HepG2 (cell line): Measurements from ENCODE around the gene WNK1. TPM values are rescaled to one million over a fixed set of nuclear protein-coding genes. Genes with fewer than 3 reads are reported as not detected.

Experiments
- ATAC-seq: fragments of 200-7000 bp; cut with Tn5 transposase; 3 replicates; pipeline ENCODE4 v1.9.1; 2020; ENCODE audit warnings: mild to moderate bottlenecking, moderate library complexity
- BruUV-seq: library from RNA; stranded (reverse); fragments of 400-500 nt; replicated peaks from 2 replicates; lab custom pipeline; 2021; lab: Mats Ljungman, UMichigan
- CTCF ChIA-PET: fragments of 300-600 bp; formaldehyde crosslinking; extraction: SDS; loops from one replicate; lab custom pipeline; 2021; ENCODE audit warnings: low total read pairs, inconsistent platforms, low intra/inter-chr PET ratio; lab: Yijun Ruan, JAX
- POLR2A ChIA-PET: fragments of 350-600 bp; sonication (Branson Sonifier 250); formaldehyde crosslinking; loops from one replicate; lab custom pipeline; 2020; ENCODE audit warnings: antibody characterized with exemption, inconsistent platforms; lab: Yijun Ruan, JAX
- DNase-seq: peaks from one replicate; pipeline ENCODE4 v3.0.0-alpha.2; 2015; ENCODE audit warnings: low spot score
- FAIRE-seq: peaks from 3 replicates; lab custom pipeline; 2011; peaks lifted over from hg19 to GRCh38; lab: Jason Lieb, UNC
- H2AFZ ChIP-seq: one replicate; pipeline ENCODE4 v1.6.1; 2011; ENCODE audit warnings: low read length, inconsistent platforms
- H3K27ac ChIP-seq: fragments of 300-600 bp; 3 replicates; pipeline ENCODE4 v1.8.0; 2011; ENCODE audit warnings: mixed run types, mild to moderate bottlenecking, mixed read lengths, low read length, inconsistent platforms; ENCODE audit not compliant: insufficient read depth; ENCODE audit errors: extremely low read length
- H3K27me3 ChIP-seq, 2 experiments: fragments of 200-600 bp in 1 of 2; 2 replicates in 1 of 2; 3 replicates in 1 of 2; pipeline versions ENCODE4 v1.6.0 to v1.8.0; 2011; ENCODE audit warnings: low read length in 2 of 2, mild to moderate bottlenecking in 2 of 2, moderate library complexity in 2 of 2, inconsistent platforms in 1 of 2; ENCODE audit not compliant: insufficient read depth in 2 of 2, control insufficient read depth in 1 of 2
- H3K36me3 ChIP-seq, 2 experiments: fragments of 200-600 bp in 1 of 2; replicated peaks in 1 of 2; 2 replicates in 1 of 2; 3 replicates in 1 of 2; pipeline versions ENCODE4 v1.5.1 to v1.8.0; 2011; ENCODE audit warnings: low read length in 2 of 2, inconsistent platforms in 1 of 2; ENCODE audit not compliant: insufficient read depth in 2 of 2, control insufficient read depth in 1 of 2
- H3K4me1 ChIP-seq: 2 replicates; pipeline ENCODE4 v1.5.1; 2012; ENCODE audit warnings: low read length, inconsistent platforms; ENCODE audit not compliant: insufficient read depth
- H3K4me2 ChIP-seq: 2 replicates; pipeline ENCODE4 v1.6.0; 2011; ENCODE audit warnings: low read depth, low read length, inconsistent platforms
- H3K4me3 ChIP-seq, 3 experiments: fragments of 200-600 bp in 1 of 3; sonication (generic), shearing (Covaris generic) in 1 of 3; replicated peaks in 1 of 3; 2 replicates each; pipeline ENCODE4 v1.5.1; 2011 to 2016; ENCODE audit warnings: low read length in 3 of 3, inconsistent platforms in 2 of 3, low read depth in 2 of 3, mild to moderate bottlenecking in 2 of 3, control low read depth in 1 of 3, mixed read lengths in 1 of 3; ENCODE audit not compliant: insufficient read depth in 1 of 3
- H3K79me2 ChIP-seq: one replicate; pipeline ENCODE4 v1.6.1; 2011; ENCODE audit warnings: low read length, inconsistent platforms; ENCODE audit not compliant: insufficient read depth
- H3K9ac ChIP-seq: 2 replicates; pipeline ENCODE4 v1.6.0; 2011; ENCODE audit warnings: mild to moderate bottlenecking, low read depth, low read length, inconsistent platforms; ENCODE audit not compliant: insufficient read depth
- H3K9me3 ChIP-seq: 2 replicates; pipeline ENCODE4 v1.5.1; 2012; ENCODE audit warnings: mild to moderate bottlenecking, low read length
- H4K20me1 ChIP-seq: 2 replicates; pipeline ENCODE4 v1.6.0; 2011; ENCODE audit warnings: inconsistent platforms, mild to moderate bottlenecking, low read length, moderate library complexity; ENCODE audit not compliant: insufficient read depth
- AFF4 ChIP-seq: sonication (generic); formaldehyde crosslinking; IDR thresholded peaks from 2 replicates; pipeline ENCODE4 v1.4.0; 2020; ENCODE audit warnings: missing genetic modification reagents
- CBFB ChIP-seq: sonication (generic); formaldehyde crosslinking; IDR thresholded peaks from 2 replicates; pipeline ENCODE4 v1.4.0; 2020; ENCODE audit warnings: missing genetic modification reagents
- FOXK2 ChIP-seq: fragments of 450-650 bp; IDR thresholded peaks from 2 replicates; pipeline ENCODE4 v1.6.1; 2016
- HDAC1 ChIP-seq: sonication (generic); formaldehyde crosslinking; IDR thresholded peaks from 2 replicates; pipeline ENCODE4 v1.5.1; 2020; ENCODE audit warnings: mild to moderate bottlenecking, missing genetic modification reagents
- MEIS2 ChIP-seq: sonication (generic); formaldehyde crosslinking; IDR thresholded peaks from 2 replicates; pipeline ENCODE4 v1.9.0; 2021; ENCODE audit warnings: mild to moderate bottlenecking, missing genetic modification reagents
- MIER3 ChIP-seq: IDR thresholded peaks from 2 replicates; pipeline ENCODE4 v1.6.1; 2016; ENCODE audit warnings: missing compliant biosample characterization, borderline replicate concordance
- ZNF10 ChIP-seq: sonication (generic); formaldehyde crosslinking; IDR thresholded peaks from 2 replicates; pipeline ENCODE4 v1.4.0; 2020; ENCODE audit warnings: mild to moderate bottlenecking, low read depth, missing genetic modification reagents, borderline replicate concordance
- WGBS: methylation state at CpG from one replicate; pipeline ENCODE4 v1.1.6; 2017; ENCODE audit warnings: low lambda C conversion rate; 5-methylcytosine and 5-hydroxymethylcytosine counted together
- in situ Hi-C: cut with HindIII; loops from 2 replicates; pipeline ENCODE4 v1.10.0; 2017; ENCODE audit warnings: low pct_unique_long_range_greater_than_20kb; ENCODE audit not compliant: extremely low pct_ligation_motif_present
- intact Hi-C: fragments of 100-400 bp; cut with micrococcal nuclease; formaldehyde crosslinking; loops from one replicate; pipeline ENCODE4 v1.10.0; 2022; ENCODE audit not compliant: unreplicated experiment
- polyA plus RNA-seq, 8 experiments: library from polyadenylated mRNA; depleted of rRNA in 3 of 8; stranded (reverse) in 7 of 8; unstranded in 1 of 8; fragments of >200 nt; fragmentation: Illumina TruSeq in 4 of 8; extraction: Trizol in 4 of 8; gene quantifications; 2 replicates each; pipeline versions ENCODE4 v1.2.1 to v1.2.3, GENCODE V29; 2011 to 2016; ENCODE audit warnings: low read depth in 4 of 8, missing spikeins in 1 of 8, mixed read lengths in 1 of 8; ENCODE audit not compliant: insufficient read depth in 1 of 8
- total RNA-seq, 5 experiments: library from RNA; depleted of rRNA; stranded (reverse); fragments of >200 nt; fragmentation: Illumina TruSeq; extraction: Trizol; gene quantifications; 2 replicates each; pipeline ENCODE4 v1.2.3, GENCODE V29; 2016; ENCODE audit warnings: low read depth in 1 of 5

WNK1 gene
- total and polyA plus RNA-seq, 2 of the 13 experiments (the other 11 are each of a cell fraction or from before 2014, with no cell fraction given): 31.1 to 54.8 TPM

GRCh38 chr12:848173-848865 lies 95.9 kb downstream of the WNK1 start:
- intact Hi-C loops (no loop called here), in situ Hi-C loops (no loop called here)
- H3K36me3 ChIP-seq: peaks cover 3 to 5% of the 10 kb centered on the region in 2 experiments; a peak in 4 of 5 replicates
- ChIA-PET CTCF (no interaction called here), POLR2A (no interaction called here)
- WGBS: 91% methylated on average over 2 of the region's 2 CpGs
- TF ChIP-seq FOXK2 (no peak), ZNF10 (CRISPR knock-in tag) (no peak), MEIS2 (CRISPR knock-in tag) (no peak), AFF4 (CRISPR knock-in tag) (no peak), HDAC1 (CRISPR knock-in tag) (no peak), MIER3 (no peak), CBFB (CRISPR knock-in tag) (no peak)
- BruUV-seq: no TSS peak
- no peaks in the 10 kb centered on the region for H3K9me3 ChIP-seq
- no peak for FAIRE-seq
- H3K27me3 ChIP-seq: no peaks in the 10 kb centered on the region
- no peak overlapping the region for H2AFZ ChIP-seq
- no peaks in the 10 kb centered on the region for H3K4me1 ChIP-seq
- no peak overlapping the region for H3K9ac ChIP-seq
- H4K20me1 ChIP-seq: peaks cover 9% of the 10 kb centered on the region; the same call in 1 of the 2 replicates
- H3K4me2 ChIP-seq: no peak overlapping the region
- H3K79me2 ChIP-seq: peaks cover 31% of the 10 kb centered on the region
- H3K4me3 ChIP-seq: no peak overlapping the region
- DNase-seq: no peak
- H3K27ac ChIP-seq: no peak overlapping the region
- no peak for ATAC-seq
